HL-60 (cell line): ENCODE measurements around the gene CLEC14A.

ENCODE experiments used
- DNase-seq, 2 experiments: peaks; one replicate each; pipeline ENCODE4 v3.0.0-alpha.2; 2010 to 2020; ENCODE audit warnings: low read depth in 1 of 2, low spot score in 1 of 2
- H3K27ac ChIP-seq: fragments of 250-450 bp; sonication (Bioruptor Pico); replicated peaks from 2 replicates; pipeline ENCODE4 v1.5.1; 2020; ENCODE audit warnings: mild to moderate bottlenecking, moderate library complexity
- H3K27me3 ChIP-seq: fragments of 250-450 bp; sonication (Bioruptor Pico); 2 replicates; pipeline ENCODE4 v1.5.1; 2021; ENCODE audit warnings: mild to moderate bottlenecking, moderate library complexity; ENCODE audit not compliant: insufficient read depth, poor library complexity, severe bottlenecking
- H3K4me3 ChIP-seq: replicated peaks from 2 replicates; pipeline ENCODE4 v1.5.1; 2011; ENCODE audit warnings: mild to moderate bottlenecking, control low read depth, low read length; ENCODE audit not compliant: insufficient read depth
- GABPA ChIP-seq: IDR thresholded peaks from 2 replicates; pipeline ENCODE4 v1.6.1; 2012; ENCODE audit warnings: low read depth
- POLR2AphosphoS5 ChIP-seq: IDR thresholded peaks from 2 replicates; pipeline ENCODE4 v1.6.1; 2012; ENCODE audit warnings: low read depth
- SPI1 ChIP-seq: IDR thresholded peaks from 2 replicates; pipeline ENCODE4 v1.6.1; 2012; ENCODE audit warnings: low read depth, mild to moderate bottlenecking, borderline replicate concordance
- TF ChIP-seq, protein P1 (sequence below): IDR thresholded peaks from one replicate; pipeline ENCODE4 v1.5.1; 2011; ENCODE audit warnings: low read length, control low read depth, inconsistent platforms; ENCODE audit not compliant: insufficient read depth
- TF ChIP-seq, protein P2 (sequence below): IDR thresholded peaks from 2 replicates; pipeline ENCODE4 v1.6.1; 2012; ENCODE audit warnings: low read depth; ENCODE audit not compliant: insufficient replicate concordance

Gene CLEC14A

GRCh38 chr14:38252066-38252710 lies 3.7 kb downstream of the CLEC14A start:
- no peak for DNase-seq
- TF ChIP-seq SPI1 (no peak), GABPA (no peak), POLR2AphosphoS5 (no peak)
- TF ChIP-seq, protein P1, sequence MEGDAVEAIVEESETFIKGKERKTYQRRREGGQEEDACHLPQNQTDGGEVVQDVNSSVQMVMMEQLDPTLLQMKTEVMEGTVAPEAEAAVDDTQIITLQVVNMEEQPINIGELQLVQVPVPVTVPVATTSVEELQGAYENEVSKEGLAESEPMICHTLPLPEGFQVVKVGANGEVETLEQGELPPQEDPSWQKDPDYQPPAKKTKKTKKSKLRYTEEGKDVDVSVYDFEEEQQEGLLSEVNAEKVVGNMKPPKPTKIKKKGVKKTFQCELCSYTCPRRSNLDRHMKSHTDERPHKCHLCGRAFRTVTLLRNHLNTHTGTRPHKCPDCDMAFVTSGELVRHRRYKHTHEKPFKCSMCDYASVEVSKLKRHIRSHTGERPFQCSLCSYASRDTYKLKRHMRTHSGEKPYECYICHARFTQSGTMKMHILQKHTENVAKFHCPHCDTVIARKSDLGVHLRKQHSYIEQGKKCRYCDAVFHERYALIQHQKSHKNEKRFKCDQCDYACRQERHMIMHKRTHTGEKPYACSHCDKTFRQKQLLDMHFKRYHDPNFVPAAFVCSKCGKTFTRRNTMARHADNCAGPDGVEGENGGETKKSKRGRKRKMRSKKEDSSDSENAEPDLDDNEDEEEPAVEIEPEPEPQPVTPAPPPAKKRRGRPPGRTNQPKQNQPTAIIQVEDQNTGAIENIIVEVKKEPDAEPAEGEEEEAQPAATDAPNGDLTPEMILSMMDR: no peak
- TF ChIP-seq, protein P2, sequence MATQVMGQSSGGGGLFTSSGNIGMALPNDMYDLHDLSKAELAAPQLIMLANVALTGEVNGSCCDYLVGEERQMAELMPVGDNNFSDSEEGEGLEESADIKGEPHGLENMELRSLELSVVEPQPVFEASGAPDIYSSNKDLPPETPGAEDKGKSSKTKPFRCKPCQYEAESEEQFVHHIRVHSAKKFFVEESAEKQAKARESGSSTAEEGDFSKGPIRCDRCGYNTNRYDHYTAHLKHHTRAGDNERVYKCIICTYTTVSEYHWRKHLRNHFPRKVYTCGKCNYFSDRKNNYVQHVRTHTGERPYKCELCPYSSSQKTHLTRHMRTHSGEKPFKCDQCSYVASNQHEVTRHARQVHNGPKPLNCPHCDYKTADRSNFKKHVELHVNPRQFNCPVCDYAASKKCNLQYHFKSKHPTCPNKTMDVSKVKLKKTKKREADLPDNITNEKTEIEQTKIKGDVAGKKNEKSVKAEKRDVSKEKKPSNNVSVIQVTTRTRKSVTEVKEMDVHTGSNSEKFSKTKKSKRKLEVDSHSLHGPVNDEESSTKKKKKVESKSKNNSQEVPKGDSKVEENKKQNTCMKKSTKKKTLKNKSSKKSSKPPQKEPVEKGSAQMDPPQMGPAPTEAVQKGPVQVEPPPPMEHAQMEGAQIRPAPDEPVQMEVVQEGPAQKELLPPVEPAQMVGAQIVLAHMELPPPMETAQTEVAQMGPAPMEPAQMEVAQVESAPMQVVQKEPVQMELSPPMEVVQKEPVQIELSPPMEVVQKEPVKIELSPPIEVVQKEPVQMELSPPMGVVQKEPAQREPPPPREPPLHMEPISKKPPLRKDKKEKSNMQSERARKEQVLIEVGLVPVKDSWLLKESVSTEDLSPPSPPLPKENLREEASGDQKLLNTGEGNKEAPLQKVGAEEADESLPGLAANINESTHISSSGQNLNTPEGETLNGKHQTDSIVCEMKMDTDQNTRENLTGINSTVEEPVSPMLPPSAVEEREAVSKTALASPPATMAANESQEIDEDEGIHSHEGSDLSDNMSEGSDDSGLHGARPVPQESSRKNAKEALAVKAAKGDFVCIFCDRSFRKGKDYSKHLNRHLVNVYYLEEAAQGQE: no peak
- Histone ChIP-seq H3K27ac (no peak overlapping the region), H3K27me3 (peaks cover 20% of the 10 kb centered on the region), H3K4me3 (no peak overlapping the region)

- Histone ChIP-seq H3K4me3 (no peak overlapping the region), H3K27me3 (peaks cover 10% of the 10 kb centered on the region)
These were observed 5.6 kb downstream of the CLEC14A start for GRCh38 chr14:38250331-38250730.

GRCh38 chr14:38248321-38249028 lies 7.4 kb downstream of the CLEC14A start:
- Histone ChIP-seq H3K27ac (no peak overlapping the region), H3K4me3 (no peak overlapping the region), H3K27me3 (peaks cover 2% of the 10 kb centered on the region)
- TF ChIP-seq GABPA (no peak), SPI1 (no peak), POLR2AphosphoS5 (no peak)
- TF ChIP-seq, protein P2: no peak
- TF ChIP-seq, protein P1: no peak
- DNase-seq: no peak

More at GRCh38 chr14:38250331-38250730, 5.6 kb downstream of the CLEC14A start:
- DNase-seq: no peak
- H3K27ac ChIP-seq: no peak overlapping the region
- no peak for TF ChIP-seq POLR2AphosphoS5
- TF ChIP-seq, protein P2: no peak
- no peak for TF ChIP-seq GABPA
- TF ChIP-seq, protein P1: no peak
- TF ChIP-seq SPI1: no peak
